Activated CD8-positive, alpha-beta T cell treated with anti-CD3 and anti-CD28 coated beads for 36 hours (primary cell): ENCODE data around the gene POLA1. TPM values are rescaled to one million over a fixed set of nuclear protein-coding genes. Genes with fewer than 3 reads are reported as not detected.

Experiments used
- ATAC-seq: fragments of 200-7000 bp; cut with Tn5 transposase; one replicate; pipeline ENCODE4 v1.10.0; 2021; ENCODE audit warnings: mild to moderate bottlenecking, moderate library complexity
- CTCF ChIA-PET: fragments of 350-600 bp; sonication (Branson Sonifier 250); formaldehyde crosslinking; loops from one replicate; lab custom pipeline; 2021; ENCODE audit warnings: antibody characterized with exemption; lab: Charles Lee
- POLR2A ChIA-PET: fragments of 350-600 bp; sonication (Branson Sonifier 250); formaldehyde crosslinking; loops from one replicate; lab custom pipeline; 2021; ENCODE audit warnings: antibody characterized with exemption; lab: Charles Lee
- DNase-seq: peaks from one replicate; pipeline ENCODE4 v3.0.0-alpha.2; 2020
- H3K27ac Mint-ChIP-seq: one replicate; pipeline ENCODE4 v1.8.0; 2021; ENCODE audit warnings: mild to moderate bottlenecking, mixed read lengths
- H3K27me3 Mint-ChIP-seq: one replicate; pipeline ENCODE4 v1.8.0; 2021; ENCODE audit warnings: mixed read lengths
- H3K36me3 Mint-ChIP-seq: one replicate; pipeline ENCODE4 v1.8.0; 2021; ENCODE audit warnings: low read depth, mixed read lengths
- H3K4me1 Mint-ChIP-seq: one replicate; pipeline ENCODE4 v1.8.0; 2021; ENCODE audit warnings: low read depth, mixed read lengths
- H3K4me3 Mint-ChIP-seq: one replicate; pipeline ENCODE4 v1.8.0; 2021; ENCODE audit warnings: mild to moderate bottlenecking, moderate library complexity, mixed read lengths
- H3K9me3 Mint-ChIP-seq: one replicate; pipeline ENCODE4 v1.8.0; 2021; ENCODE audit warnings: mixed read lengths
- intact Hi-C: fragments of 100-400 bp; cut with micrococcal nuclease; formaldehyde crosslinking; loops from one replicate; pipeline ENCODE4 v1.10.0; 2022
- total RNA-seq, 2 experiments: library from RNA; stranded (reverse); gene quantifications; one replicate each; pipeline ENCODE4 v1.2.3, GENCODE V29; 2021
- TF ChIP-seq, protein P1 (sequence below): fragments of 200-600 bp; IDR thresholded peaks from one replicate; pipeline ENCODE4 v1.8.0; 2022; ENCODE audit warnings: antibody characterized with exemption, mild to moderate bottlenecking

POLA1 gene
- total RNA-seq, 2 experiments from 2014 or later: 41.4 to 42.9 TPM

DNA sequence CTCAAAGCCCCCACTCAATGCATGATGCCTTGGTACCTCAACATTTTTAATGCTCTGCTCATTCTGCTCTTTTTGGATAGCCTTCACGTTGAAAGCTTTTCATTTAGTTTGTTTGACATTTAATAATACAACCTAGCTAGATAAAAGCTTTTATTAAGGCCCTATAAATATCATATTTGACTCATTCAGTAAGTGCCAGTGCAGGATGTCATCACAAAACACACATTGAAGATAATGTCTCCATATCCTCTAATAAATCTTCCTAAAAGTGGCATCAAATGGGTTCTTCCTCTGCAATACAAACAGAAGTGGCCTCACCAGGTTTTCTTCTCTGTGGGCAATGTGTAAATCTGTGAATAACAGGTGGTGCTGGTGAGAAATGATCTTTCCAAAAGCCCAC lies 34.6 kb upstream of the POLA1 start:
- TF ChIP-seq, protein P1, sequence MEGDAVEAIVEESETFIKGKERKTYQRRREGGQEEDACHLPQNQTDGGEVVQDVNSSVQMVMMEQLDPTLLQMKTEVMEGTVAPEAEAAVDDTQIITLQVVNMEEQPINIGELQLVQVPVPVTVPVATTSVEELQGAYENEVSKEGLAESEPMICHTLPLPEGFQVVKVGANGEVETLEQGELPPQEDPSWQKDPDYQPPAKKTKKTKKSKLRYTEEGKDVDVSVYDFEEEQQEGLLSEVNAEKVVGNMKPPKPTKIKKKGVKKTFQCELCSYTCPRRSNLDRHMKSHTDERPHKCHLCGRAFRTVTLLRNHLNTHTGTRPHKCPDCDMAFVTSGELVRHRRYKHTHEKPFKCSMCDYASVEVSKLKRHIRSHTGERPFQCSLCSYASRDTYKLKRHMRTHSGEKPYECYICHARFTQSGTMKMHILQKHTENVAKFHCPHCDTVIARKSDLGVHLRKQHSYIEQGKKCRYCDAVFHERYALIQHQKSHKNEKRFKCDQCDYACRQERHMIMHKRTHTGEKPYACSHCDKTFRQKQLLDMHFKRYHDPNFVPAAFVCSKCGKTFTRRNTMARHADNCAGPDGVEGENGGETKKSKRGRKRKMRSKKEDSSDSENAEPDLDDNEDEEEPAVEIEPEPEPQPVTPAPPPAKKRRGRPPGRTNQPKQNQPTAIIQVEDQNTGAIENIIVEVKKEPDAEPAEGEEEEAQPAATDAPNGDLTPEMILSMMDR: no peak

DNA sequence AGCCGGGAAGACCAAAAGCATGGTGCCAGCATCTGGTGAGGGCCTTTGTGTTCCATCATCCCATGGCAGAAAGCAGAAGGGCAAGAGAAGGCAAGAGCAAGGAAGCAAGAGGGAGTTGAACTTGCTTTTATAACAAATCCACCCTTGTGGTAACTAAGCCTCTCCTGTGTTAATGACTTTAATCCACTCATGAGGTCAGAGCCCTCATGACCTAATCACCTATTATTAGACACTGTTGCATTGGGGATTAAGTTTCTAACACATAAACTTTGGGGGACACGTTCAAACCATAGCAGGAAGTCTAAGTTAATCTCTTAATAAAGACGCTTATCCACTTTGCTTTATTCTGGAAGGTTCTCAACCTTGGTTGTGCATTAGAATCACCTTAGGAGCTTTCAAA lies 34.1 kb upstream of the POLA1 start:
- H3K36me3 Mint-ChIP-seq: no peaks in the 10 kb centered on the region
- no peaks in the 10 kb centered on the region for H3K9me3 Mint-ChIP-seq
- no peak for DNase-seq
- no peak overlapping the region for H3K4me3 Mint-ChIP-seq
- ATAC-seq: no peak
- no peaks in the 10 kb centered on the region for H3K27me3 Mint-ChIP-seq
- CTCF ChIA-PET: no interaction called here
- POLR2A ChIA-PET: no interaction called here
- intact Hi-C loops: no loop called here
- TF ChIP-seq, protein P1: no peak
- no peak overlapping the region for H3K27ac Mint-ChIP-seq
- H3K4me1 Mint-ChIP-seq: no peaks in the 10 kb centered on the region

More for the DNA sequence above, 34.6 kb upstream of the POLA1 start:
- Mint-ChIP-seq H3K9me3 (no peaks in the 10 kb centered on the region), H3K36me3 (no peaks in the 10 kb centered on the region), H3K27ac (no peak overlapping the region), H3K4me3 (no peak overlapping the region), H3K4me1 (no peaks in the 10 kb centered on the region), H3K27me3 (no peaks in the 10 kb centered on the region)
- CTCF ChIA-PET: no interaction called here
- POLR2A ChIA-PET: no interaction called here
- ATAC-seq (no peak), DNase-seq (no peak)
- intact Hi-C loops: no loop called here

GRCh38 chrX:24661292-24661691 lies 32.4 kb upstream of the POLA1 start:
- TF ChIP-seq, protein P1: no peak
- ChIA-PET POLR2A (no interaction called here), CTCF (no interaction called here)
- H3K36me3 Mint-ChIP-seq: no peaks in the 10 kb centered on the region
- DNase-seq: no peak
- no peaks in the 10 kb centered on the region for H3K27me3 Mint-ChIP-seq
- H3K4me1 Mint-ChIP-seq: no peaks in the 10 kb centered on the region
- intact Hi-C loops: no loop called here
- no peak overlapping the region for H3K27ac Mint-ChIP-seq
- H3K4me3 Mint-ChIP-seq: no peak overlapping the region
- H3K9me3 Mint-ChIP-seq: no peaks in the 10 kb centered on the region
- no peak for ATAC-seq

DNA sequence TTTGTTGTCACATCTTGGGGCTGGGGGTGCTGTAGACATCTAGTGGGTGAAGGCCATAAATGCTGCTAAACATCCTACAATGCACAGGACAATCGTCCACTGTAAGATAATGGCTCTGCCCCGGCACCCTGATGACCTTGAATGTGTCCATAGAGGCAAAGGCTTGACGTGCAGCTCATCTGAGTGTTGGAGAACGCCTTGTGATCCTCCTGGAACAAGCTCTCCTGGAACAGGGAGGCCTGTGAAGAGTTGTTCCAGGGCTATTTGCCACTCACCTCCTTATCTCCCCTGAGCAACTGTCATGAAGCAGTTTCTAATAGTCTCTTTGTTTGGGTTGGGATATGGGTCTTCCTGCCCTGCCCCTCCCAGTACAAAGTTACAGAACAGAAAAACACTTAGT lies 31.4 kb upstream of the POLA1 start:
- no peak for ATAC-seq
- Mint-ChIP-seq H3K4me3 (no peak overlapping the region), H3K36me3 (no peaks in the 10 kb centered on the region), H3K27ac (no peak overlapping the region), H3K27me3 (no peaks in the 10 kb centered on the region), H3K9me3 (no peaks in the 10 kb centered on the region), H3K4me1 (no peaks in the 10 kb centered on the region)
- ChIA-PET POLR2A (no interaction called here), CTCF (interaction anchor here (0.7 kb wide), 1 partner anchor 99 kb away, joined by 3 read pairs; no protein-coding TSS in a partner anchor)
- intact Hi-C loops: no loop called here
- TF ChIP-seq, protein P1: no peak
- no peak for DNase-seq

DNA sequence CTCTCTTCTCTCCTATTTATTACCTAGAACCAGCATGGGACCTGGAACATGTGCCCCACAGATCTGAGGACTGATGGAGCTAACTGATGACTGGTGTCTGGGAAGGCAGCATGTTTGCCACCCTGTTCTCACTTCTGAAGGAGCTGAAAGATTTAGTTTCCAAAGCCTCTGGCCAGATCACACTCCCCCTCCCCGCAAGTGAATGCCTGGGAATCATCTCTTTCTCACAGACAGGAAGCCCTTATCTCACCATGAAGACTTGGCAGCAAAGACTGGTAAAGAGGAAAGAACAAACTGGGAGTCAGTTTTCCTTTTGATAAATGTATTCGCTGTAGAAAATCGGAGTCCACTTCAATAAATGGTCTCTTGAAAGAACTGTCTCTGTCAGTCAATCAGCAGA lies 25.6 kb upstream of the POLA1 start:
- intact Hi-C loops: no loop called here
- H3K27ac Mint-ChIP-seq: no peak overlapping the region
- ATAC-seq: no peak
- CTCF ChIA-PET: no interaction called here
- no peak for DNase-seq
- H3K27me3 Mint-ChIP-seq: peaks cover 5% of the 10 kb centered on the region
- H3K9me3 Mint-ChIP-seq: no peaks in the 10 kb centered on the region
- H3K4me1 Mint-ChIP-seq: no peaks in the 10 kb centered on the region
- no peak overlapping the region for H3K4me3 Mint-ChIP-seq
- no peaks in the 10 kb centered on the region for H3K36me3 Mint-ChIP-seq
- POLR2A ChIA-PET: no interaction called here
- TF ChIP-seq, protein P1: no peak
